Fibroblast of mammary gland (primary cell): ENCODE results near the gene MB.

Experiments used
- DNase-seq: peaks from one replicate; pipeline ENCODE4 v3.0.0-alpha.2; 2010; ENCODE audit warnings: low read depth
- H3K4me3 ChIP-seq: 2 replicates; pipeline ENCODE4 v1.5.1; 2011; ENCODE audit warnings: low read depth, mild to moderate bottlenecking, low read length, moderate library complexity; ENCODE audit not compliant: control insufficient read depth
- CTCF ChIP-seq: conservative IDR thresholded peaks from 2 replicates; pipeline ENCODE4 v1.5.1; 2011; ENCODE audit warnings: low read depth, low read length, inconsistent platforms; ENCODE audit not compliant: control insufficient read depth, insufficient read depth

The MB gene

GRCh38 chr22:35630891-35631290 lies 13.8 kb upstream of the MB start:
- no peak overlapping the region for H3K4me3 ChIP-seq
- no peak for TF ChIP-seq CTCF
- DNase-seq, result no peak

GRCh38 chr22:35630387-35630793 lies 13.3 kb upstream of the MB start:
- DNase-seq, result peak; percentile 62
- no peak for TF ChIP-seq CTCF
- no peak overlapping the region for H3K4me3 ChIP-seq

GRCh38 chr22:35629406-35630216 lies 12.5 kb upstream of the MB start:
- H3K4me3 ChIP-seq, result no peak overlapping the region
- DNase-seq, result peak; percentile 99
- TF ChIP-seq CTCF, result no peak

- TF ChIP-seq CTCF, result no peak
- H3K4me3 ChIP-seq, result no peak overlapping the region
- DNase-seq, result no peak
Observed at GRCh38 chr22:35628732-35629131, 11.6 kb upstream of the MB start.

- peak; percentile 93 for DNase-seq
- TF ChIP-seq CTCF, result peak; percentile 47
- H3K4me3 ChIP-seq, result peak overlapping the region; percentile 59
Observed at GRCh38 chr22:35627267-35628041, 10.3 kb upstream of the MB start.

- no peak for TF ChIP-seq CTCF
- DNase-seq, result no peak
- no peak overlapping the region for H3K4me3 ChIP-seq
Observed at GRCh38 chr22:35625763-35626432, 8.8 kb upstream of the MB start.
